Stimulated activated CD8-positive, alpha-beta memory T cell treated with anti-CD3 and anti-CD28 coated beads, Interleukin-4, amount 100 ng/mL, for 4 hours (primary cell): ENCODE results near the gene CD93.

Source experiments
- DNase-seq, 2 donors: peaks; one replicate each; pipeline ENCODE4 v3.0.0-alpha.2; 2020; ENCODE audit warnings: low read depth in 2 of 2, low spot score in 1 of 2

CD93 gene, protein sequence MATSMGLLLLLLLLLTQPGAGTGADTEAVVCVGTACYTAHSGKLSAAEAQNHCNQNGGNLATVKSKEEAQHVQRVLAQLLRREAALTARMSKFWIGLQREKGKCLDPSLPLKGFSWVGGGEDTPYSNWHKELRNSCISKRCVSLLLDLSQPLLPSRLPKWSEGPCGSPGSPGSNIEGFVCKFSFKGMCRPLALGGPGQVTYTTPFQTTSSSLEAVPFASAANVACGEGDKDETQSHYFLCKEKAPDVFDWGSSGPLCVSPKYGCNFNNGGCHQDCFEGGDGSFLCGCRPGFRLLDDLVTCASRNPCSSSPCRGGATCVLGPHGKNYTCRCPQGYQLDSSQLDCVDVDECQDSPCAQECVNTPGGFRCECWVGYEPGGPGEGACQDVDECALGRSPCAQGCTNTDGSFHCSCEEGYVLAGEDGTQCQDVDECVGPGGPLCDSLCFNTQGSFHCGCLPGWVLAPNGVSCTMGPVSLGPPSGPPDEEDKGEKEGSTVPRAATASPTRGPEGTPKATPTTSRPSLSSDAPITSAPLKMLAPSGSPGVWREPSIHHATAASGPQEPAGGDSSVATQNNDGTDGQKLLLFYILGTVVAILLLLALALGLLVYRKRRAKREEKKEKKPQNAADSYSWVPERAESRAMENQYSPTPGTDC

DNA sequence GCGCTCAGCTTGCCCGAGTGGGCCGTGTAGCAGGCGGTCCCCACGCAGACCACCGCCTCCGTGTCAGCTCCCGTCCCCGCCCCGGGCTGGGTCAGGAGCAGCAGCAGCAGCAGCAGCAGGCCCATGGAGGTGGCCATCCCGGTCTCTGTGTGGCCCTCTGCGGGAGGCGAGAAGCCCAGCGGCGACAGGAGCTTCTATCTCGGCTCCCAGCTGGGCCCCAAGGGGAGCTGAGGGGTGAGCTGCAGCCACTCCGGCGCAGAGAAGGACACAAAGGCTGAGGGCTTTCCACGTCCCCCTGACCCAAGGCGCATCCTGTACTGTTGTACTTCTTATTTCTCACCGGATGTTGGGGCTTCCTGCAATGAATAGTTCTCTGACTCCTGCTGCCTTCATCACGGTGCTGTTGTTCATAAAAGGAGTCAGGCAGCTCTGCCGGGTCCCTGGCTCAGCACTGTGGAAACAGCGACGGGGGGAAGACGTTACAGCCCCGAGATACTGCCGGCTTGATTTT, at the start of gene CD93:
Gene CD93 (minus strand): TSS at position 269 of the 511 bp plus-strand sequence. CDS start 132 bp downstream, at position 137.
- no peak for DNase-seq

DNA sequence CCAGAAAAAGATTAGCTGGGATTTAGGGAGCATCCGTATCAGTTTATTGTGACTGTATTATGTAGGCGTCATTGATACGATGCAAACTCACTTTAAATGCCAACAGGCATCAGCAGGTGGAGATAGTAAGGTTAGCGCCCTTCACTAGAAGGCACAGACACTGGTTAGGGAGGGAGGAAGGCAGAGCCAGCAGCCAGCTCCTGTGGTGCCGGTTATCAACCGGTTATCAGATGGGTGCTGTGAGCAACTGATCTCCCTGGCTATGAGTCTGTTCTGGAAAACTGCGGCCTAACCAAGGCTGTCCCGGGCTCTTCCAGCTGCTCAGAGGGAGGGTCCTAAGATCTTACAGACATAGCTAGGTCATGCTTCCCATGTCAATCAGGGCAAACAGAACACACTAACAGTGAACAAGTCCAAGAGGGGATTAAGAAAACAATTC, 47.5 kb upstream of the CD93 start:
- DNase-seq: no peak

DNA sequence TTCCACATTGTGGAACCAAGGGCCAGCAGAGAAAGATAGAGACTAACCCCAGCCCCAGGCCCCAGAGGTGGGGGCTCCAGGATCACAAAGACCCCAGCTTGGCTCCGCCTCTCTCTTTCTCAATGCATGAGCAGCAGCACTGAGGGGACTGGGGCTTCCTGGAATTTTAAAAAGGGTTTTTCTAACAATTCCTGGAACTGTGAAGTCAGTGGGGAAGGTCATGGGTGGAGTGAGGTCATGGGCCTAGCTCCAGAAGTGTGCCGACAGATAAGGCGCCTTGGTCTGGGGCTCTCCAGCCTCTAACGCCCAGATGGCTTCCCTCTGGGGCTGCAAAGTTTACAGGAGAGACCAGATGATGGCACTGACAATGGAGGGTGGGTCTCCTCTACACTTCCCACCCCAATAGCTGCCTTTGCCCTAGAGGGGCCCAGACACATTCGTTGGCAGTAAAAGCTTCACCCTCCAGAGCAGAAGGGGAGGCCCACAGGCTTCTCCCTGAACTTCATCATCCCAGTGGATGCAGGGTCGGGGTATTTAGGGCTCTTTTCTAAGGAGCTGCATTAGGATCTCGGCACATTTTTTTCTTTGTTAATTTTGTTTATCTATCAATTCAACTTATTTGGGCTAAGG, 46.9 kb upstream of the CD93 start:
- DNase-seq: no peak

DNA sequence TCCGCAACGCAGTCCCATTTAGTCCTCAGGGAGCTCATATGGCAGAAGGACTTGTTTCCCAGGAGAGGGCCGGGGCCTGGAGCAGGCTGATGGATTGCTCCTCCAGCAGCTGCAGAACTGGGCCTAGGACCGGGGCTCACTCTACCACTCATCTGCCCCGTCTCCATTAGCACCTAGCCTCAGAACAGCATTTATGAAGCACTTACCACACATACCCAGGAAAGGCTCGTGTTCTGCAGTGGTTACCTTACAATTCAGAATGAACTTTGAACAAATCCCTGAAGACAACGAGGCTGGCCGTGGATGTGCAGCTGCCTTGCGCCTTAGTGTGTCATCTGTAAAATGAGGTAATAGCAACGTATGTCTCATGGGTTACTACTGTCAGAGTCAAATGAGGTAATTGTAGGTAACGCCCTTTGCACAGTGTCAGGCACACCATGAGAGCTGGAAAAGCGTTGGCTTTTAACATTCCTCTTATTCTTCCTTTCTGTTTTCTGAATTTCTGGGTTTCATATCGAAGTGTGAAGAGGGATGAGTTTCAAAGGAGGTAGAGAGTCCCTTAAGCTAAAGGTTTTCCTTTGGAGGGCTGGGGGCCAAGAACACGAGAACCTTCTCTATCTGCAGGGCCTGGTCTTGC, 46.3 kb upstream of the CD93 start:
- no peak for DNase-seq

DNA sequence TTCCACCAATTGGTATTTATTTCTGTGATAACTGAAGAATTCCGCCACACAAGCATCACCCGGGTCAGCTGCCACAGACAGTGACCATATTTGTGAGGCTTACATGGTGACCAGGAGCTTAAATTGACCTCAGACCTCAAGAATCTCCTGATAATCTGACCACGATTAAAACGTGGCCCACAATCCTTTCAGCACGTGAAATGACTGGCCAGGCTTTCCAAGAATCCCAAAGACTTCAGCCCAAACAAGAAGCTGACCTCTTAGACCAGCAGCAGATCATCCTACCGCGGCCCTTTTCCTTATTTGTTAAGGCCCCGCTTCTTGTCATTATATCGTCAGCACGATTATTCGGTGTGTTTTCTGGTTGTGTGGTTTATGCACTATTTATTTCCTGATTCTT, 45.6 kb upstream of the CD93 start:
- no peak for DNase-seq

DNA sequence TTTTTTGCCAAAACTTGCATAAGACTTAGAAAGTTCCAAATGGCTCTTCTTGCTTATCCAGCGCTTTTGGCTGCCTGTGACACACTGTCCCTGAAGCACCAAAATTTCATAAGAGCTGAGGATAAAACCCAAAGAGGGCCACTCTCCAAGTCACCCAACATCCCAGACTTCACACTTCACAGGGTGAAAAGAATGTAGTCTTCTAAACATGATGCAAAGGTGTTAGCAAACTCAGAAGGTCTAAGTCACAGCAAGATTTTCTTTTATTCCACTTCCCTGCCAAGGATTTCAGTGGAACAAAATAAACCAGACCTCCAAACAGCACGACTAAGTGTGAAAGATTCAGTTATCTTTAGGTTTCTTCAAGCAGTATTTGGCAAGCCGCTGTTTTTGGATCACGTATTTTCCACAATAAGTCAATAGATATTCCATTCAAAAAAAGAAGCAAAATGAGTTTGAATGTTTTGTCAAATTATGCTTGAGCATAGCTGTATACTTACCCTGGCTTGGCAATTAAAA, 44.6 kb upstream of the CD93 start:
- DNase-seq: no peak

DNA sequence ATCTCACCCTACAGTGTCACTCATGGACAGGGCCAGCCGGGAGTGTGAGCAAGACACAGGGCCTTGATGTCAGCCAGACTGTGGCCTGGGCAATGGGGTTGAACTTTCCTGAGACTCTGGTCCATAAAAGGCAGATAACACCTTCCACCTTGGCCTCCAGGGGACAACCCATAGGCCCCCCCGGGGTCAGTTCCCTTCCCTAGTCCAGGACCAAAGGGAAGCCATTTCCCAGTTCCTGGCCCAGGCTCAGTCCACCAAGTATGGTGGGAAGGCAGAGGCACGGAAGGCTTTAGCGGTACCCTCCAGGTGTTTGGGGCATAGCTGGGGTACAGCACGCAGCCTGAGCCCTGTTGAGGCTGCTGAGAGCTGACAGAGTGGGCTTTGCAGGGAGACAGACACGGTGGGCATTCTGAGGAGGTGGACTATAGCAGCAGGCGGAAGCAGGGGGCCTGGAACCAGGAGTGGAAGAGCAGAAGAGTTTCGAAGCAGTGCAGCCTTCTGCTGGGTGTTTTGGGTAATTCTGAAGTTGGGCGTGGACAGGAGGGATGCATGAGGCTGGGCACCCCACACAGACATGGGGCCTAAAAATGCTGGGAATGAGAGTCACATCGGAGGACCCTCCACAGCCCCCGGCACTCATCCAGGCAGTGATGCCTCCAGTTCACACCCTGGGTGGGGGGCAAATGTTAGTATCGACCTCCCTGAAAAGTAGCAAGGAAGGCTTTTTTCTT, 43.9 kb upstream of the CD93 start:
- DNase-seq: no peak

DNA sequence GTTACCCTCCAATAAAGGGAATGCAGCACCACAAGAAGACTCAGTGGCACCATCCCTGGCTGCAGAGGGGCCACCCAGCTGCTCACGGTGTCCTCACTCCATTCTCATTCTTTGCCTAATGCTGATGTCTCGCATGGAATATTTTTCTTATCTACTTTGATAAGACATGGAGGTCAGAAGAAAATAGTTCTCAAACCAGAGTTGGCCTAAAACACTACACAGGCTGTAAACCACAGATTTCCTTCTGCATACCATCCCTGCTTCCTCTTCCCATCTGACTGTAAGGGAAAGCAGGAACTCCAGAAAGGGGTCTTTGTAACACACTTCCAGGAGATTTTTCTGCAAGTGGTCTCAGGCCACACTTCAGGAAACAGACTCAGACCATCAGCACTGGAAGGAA, 43.1 kb upstream of the CD93 start:
- no peak for DNase-seq

DNA sequence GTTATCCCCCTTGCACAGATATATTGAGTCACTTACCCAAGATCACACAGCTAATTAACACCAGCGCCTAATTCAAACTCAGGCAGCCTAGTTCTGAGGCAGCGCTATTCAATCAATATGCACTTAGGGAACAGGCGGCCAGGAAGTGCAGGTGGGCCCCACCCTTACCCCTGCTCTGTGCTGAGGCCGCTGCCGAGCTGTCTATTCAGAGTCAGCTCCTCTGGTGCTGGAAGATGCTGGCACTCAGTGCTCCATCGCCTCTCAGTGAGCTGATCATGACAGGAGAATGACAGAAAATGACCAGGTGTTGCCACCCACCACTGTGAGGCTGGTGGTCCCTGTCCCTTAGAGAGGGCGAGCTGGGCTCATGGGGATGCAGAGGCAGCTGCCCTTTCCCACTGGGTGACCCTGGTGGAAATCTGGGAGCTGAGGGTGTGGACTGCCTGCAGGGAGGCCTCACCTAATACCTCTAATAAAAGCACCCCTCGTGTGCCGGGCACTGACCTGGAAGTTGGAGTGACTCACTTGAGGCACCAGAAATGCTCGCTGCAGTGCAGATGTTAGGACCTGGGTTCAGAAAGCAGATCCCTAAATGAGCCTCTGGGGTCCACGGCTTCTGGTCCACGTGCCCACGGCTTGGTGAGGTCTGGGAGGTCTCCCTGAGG, 42.5 kb upstream of the CD93 start:
- no peak for DNase-seq

DNA sequence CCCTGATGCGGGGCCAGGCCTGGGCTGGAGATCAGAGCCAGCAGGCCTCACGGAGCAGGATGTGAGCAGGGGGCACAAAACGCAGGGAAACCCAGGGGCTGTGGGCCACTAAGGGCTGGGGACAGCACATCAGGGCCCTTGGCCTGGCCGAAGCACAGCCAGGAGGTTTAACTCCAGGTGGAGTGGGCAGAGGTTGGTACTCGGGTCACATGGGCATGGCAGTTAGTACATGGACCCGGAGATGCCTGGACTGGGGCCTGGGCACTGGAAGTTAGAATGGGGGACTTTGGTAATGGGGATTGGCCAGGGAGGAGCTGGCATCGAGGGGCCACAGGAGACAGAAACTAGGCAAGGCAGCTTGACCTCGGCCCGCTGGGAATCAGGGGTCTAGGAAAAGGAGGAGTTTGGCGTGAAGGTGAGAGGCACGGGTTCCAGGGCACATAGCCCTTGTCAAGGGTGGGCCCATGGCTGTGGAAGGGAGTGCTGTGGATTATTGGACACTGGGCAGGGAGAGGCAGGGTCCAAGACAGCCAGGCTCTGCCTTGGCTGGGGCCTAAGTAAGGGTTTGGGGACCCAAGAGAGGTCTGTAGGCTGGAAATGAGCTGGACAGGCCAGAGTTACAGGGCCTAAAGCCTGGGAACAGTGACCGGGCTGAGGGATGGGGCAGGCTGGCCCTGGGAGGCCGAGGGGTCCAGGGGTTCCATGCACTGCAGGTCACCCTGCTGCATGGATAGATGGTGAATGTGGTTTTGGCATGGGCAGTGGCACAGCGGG, 41.6 kb upstream of the CD93 start:
- no peak for DNase-seq

DNA sequence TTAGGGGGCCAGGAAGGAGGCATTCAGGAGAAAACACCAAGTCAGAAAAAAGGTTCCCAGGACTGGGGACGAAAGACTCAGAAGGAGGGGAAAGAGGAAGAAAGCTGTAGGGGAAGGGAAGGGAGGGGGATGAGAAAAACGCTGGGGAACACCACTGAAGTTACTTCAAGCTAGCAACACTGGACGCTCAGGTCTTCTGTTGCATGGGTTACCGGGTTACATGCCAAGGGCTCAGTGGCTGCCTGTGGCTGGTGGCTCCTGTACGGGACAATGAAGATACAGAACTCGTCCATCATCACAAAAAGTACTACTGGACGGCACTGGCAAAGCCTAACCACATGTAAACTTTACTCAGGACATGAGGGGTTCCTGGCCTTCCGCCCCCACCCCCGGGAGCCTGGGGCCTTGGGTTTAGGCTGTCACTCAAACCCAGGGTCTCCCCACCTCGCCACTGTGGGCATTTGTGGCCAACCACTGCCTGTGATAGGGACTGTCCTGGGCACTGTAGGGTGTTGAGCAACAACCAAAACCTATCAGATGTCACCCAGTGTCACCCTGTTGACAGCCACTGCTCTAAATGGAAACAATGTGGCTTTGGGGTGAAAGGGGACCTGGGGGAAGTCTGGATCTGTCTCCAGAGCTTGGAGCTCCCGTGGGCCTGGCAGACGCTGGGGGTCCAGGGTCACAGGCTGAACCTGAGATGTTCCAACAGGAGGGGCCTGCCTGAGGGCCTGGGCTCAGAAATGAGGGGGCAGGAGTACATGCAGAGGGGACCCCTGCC, 40.3 kb upstream of the CD93 start:
- DNase-seq: no peak

DNA sequence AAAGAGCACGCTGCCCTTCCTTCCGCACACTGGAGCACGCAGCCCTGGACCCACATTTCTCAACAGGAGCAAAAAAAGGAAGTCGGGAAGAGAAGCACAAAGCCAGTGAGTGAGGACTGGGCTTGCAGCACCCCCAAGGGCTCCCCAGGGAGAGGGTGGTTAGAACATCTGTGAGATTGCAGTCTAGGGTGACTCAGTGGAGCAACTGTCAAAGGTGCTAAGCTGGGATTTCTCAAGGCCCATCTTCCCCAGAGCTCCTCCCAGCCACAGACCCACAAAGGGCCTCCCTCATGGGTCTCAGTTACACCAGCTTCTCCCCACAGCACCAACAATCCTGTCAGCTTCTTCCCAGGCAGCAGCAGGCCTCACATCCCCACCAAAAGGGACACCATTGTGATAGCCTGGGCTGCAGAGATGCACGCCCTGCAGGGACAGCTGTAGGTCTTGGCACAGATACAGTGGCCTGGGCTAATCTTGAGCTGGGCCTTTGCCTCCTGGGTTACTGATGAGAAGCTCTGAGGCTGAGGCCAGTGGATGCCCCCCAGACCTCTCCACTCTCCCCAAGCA, 39.6 kb upstream of the CD93 start:
- no peak for DNase-seq

DNA sequence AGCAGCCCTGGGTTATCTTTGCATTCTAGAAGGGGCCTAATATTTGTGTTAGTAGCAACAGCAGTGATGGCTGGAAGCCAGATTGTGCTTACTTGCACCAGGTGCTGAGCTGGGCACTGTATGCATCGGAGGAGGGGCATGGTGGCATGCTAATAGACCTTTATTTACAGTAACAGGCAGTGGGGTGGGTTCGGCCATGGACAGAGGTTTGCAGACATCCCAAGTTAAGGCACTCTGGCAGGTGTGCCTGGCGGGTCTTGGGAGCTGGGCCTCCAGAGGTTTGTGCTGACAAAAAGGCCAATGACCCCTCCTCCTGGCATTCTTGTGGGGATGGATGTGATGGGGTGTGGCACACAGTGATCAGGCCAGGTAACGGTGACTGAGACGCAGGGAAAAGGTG, 39.0 kb upstream of the CD93 start:
- DNase-seq: no peak

DNA sequence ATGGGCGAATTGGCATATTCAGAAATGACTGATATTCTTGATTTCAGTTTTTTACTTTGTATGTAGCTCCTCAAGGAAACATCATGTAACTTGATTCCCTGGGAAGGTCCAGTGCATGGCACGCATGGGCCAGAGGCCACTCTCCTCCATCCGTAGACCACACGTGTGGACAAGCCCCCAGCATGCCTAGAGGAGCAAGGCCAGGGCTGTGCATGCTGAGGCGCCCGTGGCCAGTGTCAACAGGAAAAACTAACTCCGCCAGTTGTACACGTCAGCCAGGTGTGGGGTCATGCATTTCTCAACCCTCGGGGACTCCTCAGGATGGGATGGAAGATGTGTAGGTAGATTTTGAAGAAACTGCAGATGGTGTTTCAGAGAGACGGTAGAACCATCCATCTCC, 37.8 kb upstream of the CD93 start:
- no peak for DNase-seq

DNA sequence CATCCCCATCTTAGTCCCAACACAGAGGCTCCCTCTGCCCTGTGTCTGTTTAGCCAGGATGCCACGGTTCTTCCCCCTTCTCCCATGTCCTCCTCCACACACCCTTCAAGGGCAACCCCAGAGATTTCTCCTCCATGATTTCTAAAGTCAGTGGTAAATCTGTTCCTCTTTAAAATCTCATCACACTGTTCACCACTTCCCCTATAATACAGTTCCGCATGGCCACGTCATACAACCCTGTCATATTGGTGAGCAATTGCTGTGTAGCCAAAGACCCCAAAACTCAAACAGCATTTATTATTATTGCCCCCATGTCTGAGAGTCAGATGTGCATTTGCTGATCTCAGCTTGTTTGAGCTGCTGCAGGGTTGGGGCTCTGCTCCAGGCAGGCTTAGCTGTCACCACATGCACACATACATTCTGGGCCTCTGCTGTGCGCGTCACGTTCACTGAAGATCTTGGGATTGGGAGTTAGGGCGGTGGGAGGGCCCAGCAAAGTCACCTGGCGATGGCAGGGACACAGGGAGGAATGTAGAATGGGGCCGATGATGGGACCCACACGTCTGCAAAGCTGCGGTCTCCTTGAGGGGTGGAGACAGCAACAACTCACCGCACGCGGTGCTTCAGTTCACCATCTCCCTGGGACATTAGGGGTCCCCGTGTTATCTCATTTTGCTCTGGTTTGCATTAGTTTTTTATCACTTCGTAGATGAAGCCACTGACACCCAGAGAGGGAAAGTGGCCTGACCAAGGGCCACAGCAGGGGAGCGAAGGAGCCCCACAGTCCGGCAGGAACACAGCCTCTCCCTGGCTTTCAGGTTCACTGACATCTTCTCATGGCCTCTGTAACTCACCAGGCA, 36.9 kb upstream of the CD93 start:
- DNase-seq: no peak

DNA sequence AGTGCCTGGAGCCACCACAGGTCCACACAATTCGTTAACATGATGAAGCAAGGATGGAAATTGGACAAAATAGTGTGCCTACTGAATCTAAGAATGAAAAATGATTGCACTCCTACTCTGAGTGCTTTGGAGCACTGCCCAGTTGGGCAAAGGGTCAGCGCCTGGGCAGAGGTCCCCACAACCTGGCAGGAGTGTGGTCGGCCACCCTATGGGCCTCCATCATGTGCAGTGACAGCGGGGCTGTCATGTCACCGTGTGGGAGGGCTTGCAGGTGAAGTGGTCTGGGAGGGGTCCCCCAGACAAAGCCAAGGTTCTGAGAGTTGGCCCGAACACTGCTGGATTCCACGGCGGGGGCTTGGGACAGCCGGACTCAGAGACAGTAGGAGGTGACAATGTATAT, 36.2 kb upstream of the CD93 start:
- DNase-seq: no peak

DNA sequence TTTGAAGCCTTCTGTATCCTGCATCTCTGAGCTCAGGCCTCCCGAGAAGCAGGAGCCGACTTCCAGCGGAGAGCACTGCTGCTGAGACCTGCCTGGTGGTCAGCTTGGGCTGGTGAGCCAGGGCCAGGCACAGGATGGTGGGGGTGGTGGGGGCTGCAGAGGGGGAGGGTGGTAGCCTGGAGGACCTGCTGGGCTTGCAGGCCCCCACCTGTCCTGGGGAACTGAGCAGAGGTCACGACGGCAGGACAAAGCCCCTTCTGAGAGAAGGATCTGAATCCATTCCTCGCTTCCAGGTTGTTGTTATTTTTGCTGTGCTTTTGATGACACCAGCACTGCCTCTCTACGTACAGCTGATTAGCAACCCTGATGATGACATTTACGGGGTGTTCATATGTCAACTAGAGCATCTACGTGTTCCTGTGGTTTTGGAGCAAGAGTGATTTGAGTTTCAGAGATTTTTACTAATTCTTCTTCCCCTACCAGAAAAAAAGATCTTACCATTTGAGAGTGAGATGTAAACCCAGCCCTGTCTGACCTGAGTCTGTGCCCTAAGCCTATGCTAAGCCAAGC, 35.7 kb upstream of the CD93 start:
- no peak for DNase-seq
